Body of pancreas (tissue), 4 donors: Measurements from ENCODE around the gene EAPP.
"Not testable (repeated sequence)": the region's sequence is repeated elsewhere in the genome, so short reads cannot be mapped to it uniquely, and the experiment has no call there.

Source experiments
- CTCF ChIP-seq, 7 experiments: fragments of 450-650 bp in 4 of 7; fragments of 200-600 bp in 3 of 7; sonication (generic) in 3 of 7; IDR thresholded peaks; one replicate each; pipeline ENCODE4 v1.5.1; 2016 to 2019; ENCODE audit warnings: antibody characterized with exemption in 7 of 7
- POLR2A ChIP-seq, 3 donors: fragments of 450-650 bp; IDR thresholded peaks; one replicate each; pipeline ENCODE4 v1.6.1; 2016; ENCODE audit warnings: antibody characterized with exemption in 3 of 3, mild to moderate bottlenecking in 2 of 3

GRCh38 chr14:34520304-34520970, 19.1 kb downstream of the EAPP start:
- TF ChIP-seq CTCF, POLR2A (IDR thresholded peaks at IDR 0.05): not testable (repeated sequence)
